ENCODE results near the gene PXYLP1. TPM values are rescaled to one million over a fixed set of nuclear protein-coding genes. Genes with fewer than 3 reads are reported as not detected.

PXYLP1 gene
- total RNA-seq, 4 donors from 2014 or later, result 9.9 to 11.7 (median 10.0) TPM

- TF ChIP-seq EP300 (IDR thresholded peaks at IDR 0.05) (no peak), POLR2A (IDR thresholded peaks at IDR 0.05) (no peak), CTCF (IDR thresholded peaks at IDR 0.05) (no peak)
- no peak overlapping the region for H3K4me3 ChIP-seq
- 77 to 79% methylated on average over 6 of the region's 6 CpGs for WGBS, 2 donors
- H3K27me3 ChIP-seq, result no peaks in the 10 kb centered on the region
- DNase-seq (ENCODE audit: low spot score in 2 of 2), result no peak
- H3K27ac ChIP-seq, result no peak overlapping the region
- H3K9me3 ChIP-seq, result no peaks in the 10 kb centered on the region
- H3K4me1 ChIP-seq, result peaks cover 0 to 14% (median 0%) of the 10 kb centered on the region in 4 donors
- peaks cover 0 to 49% (median 0%) of the 10 kb centered on the region in 3 donors for H3K36me3 ChIP-seq
These were observed 45.8 kb downstream of the PXYLP1 start for GRCh38 chr3:141277451-141277850.

DNA sequence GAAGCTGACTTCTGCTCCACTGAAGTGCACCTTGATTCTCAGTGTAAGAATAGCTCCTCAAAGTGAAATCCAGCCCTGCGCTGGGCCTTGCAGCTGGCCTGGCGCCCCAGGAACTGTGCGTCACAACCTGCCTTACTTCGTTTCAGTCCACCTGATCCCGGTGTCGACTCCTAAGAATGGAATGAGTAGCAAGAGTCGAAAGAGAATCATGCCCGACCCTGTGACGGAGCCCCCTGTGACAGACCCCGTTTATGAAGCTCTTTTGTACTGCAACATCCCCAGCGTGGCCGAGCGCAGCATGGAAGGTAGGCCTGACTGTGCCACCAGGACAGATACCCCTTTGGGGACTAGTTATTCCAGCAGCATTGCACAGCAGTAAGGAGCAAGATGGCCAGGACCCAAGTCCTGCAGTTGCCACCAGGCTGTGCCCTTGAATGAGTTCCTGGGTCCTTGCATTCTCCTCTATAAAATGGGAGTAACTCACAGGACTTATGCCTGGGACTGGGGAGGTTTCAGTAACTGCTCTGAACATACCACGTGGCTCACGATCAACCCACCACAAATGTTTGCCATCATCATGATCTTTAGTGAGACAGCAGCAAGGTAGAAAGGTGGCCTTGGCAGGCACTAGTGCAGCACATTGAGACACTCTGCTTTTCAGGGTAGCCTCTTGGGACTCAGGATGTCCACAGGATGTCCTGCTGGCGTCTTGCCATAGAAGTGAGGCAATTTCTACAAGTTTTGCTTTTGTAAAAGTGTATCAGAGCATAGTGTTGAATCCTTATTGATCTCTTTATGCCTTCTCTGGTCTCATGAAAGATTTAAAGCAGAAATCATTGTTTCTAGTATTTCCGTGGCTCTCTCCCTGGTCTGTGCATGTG lies 46.8 kb downstream of the PXYLP1 start:
- H3K36me3 ChIP-seq, result peaks cover 0 to 53% (median 0%) of the 10 kb centered on the region in 3 donors
- H3K4me3 ChIP-seq, result no peak overlapping the region
- H3K27ac ChIP-seq, result no peak overlapping the region
- no peaks in the 10 kb centered on the region for H3K27me3 ChIP-seq
- peaks cover 0 to 14% (median 0%) of the 10 kb centered on the region in 4 donors for H3K4me1 ChIP-seq
- no peak for TF ChIP-seq EP300 (IDR thresholded peaks at IDR 0.05)
- TF ChIP-seq POLR2A (IDR thresholded peaks at IDR 0.05), result no peak
- no peak for TF ChIP-seq CTCF (IDR thresholded peaks at IDR 0.05)
- 91 to 95% methylated on average over 17 of the region's 17 CpGs for WGBS, 2 donors
- no peaks in the 10 kb centered on the region for H3K9me3 ChIP-seq
- DNase-seq (ENCODE audit: low spot score in 2 of 2), result peak in 1 of 2 donors; percentile 62

- WGBS, 2 donors, result 53 to 63% methylated on average over 16 of the region's 16 CpGs
These were observed 47.7 kb downstream of the PXYLP1 start for GRCh38 chr3:141279077-141279967.

GRCh38 chr3:141280086-141280485 lies 48.5 kb downstream of the PXYLP1 start:
- H3K27ac ChIP-seq, result no peak overlapping the region
- WGBS, 2 donors, result 47 to 62% methylated on average over 5 of the region's 5 CpGs
- TF ChIP-seq EP300 (IDR thresholded peaks at IDR 0.05), result no peak
- no peak for TF ChIP-seq CTCF (IDR thresholded peaks at IDR 0.05)
- no peak for TF ChIP-seq POLR2A (IDR thresholded peaks at IDR 0.05)
- H3K9me3 ChIP-seq, result no peaks in the 10 kb centered on the region
- H3K4me3 ChIP-seq, result no peak overlapping the region
- H3K27me3 ChIP-seq, result no peaks in the 10 kb centered on the region
- peaks cover 0 to 51% (median 0%) of the 10 kb centered on the region in 3 donors for H3K36me3 ChIP-seq
- peaks cover 0 to 14% (median 0%) of the 10 kb centered on the region in 4 donors for H3K4me1 ChIP-seq
- no peak for DNase-seq (ENCODE audit: low spot score in 2 of 2)

More at GRCh38 chr3:141279077-141279967, 47.7 kb downstream of the PXYLP1 start:
- Histone ChIP-seq H3K27me3 (no peaks in the 10 kb centered on the region), H3K27ac (no peak overlapping the region), H3K9me3 (no peaks in the 10 kb centered on the region), H3K4me1 (peaks cover 0 to 14% (median 0%) of the 10 kb centered on the region in 4 donors), H3K4me3 (no peak overlapping the region), H3K36me3 (peaks cover 0 to 52% (median 0%) of the 10 kb centered on the region in 3 donors)
- TF ChIP-seq EP300 (IDR thresholded peaks at IDR 0.05) (no peak), CTCF (IDR thresholded peaks at IDR 0.05) (peak; percentile 24 to 55 (median 52))
- DNase-seq (ENCODE audit: low spot score in 2 of 2), result no peak

Measured in tibial nerve (tissue), 4 donors.